H9 (cell line): ENCODE results near the gene ACADS. TPM values are rescaled to one million over a fixed set of nuclear protein-coding genes. Genes with fewer than 3 reads are reported as not detected.

Source experiments
- DNase-seq: peaks from one replicate; pipeline ENCODE4 v3.0.0-alpha.2; 2017
- H2AFZ ChIP-seq: one replicate; pipeline ENCODE4 v1.6.1; 2013; ENCODE audit warnings: mild to moderate bottlenecking, low read length, control low read depth, moderate library complexity
- H2AK5ac ChIP-seq: 2 replicates; pipeline ENCODE4 v1.6.1; 2013; ENCODE audit warnings: low read length, control low read depth, mixed read lengths; ENCODE audit not compliant: insufficient read length
- H2BK120ac ChIP-seq: one replicate; pipeline ENCODE4 v1.6.1; 2013; ENCODE audit warnings: low read depth, mild to moderate bottlenecking, low read length, control low read depth, inconsistent platforms; ENCODE audit not compliant: poor library complexity, severe bottlenecking
- H2BK12ac ChIP-seq: 2 replicates; pipeline ENCODE4 v1.6.1; 2013; ENCODE audit warnings: low read length, control low read depth, mixed read lengths, low read depth; ENCODE audit not compliant: insufficient read length
- H2BK15ac ChIP-seq: 2 replicates; pipeline ENCODE4 v1.6.1; 2013; ENCODE audit warnings: low read depth, low read length, control low read depth
- H2BK20ac ChIP-seq: one replicate; pipeline ENCODE4 v1.6.1; 2013; ENCODE audit warnings: low read depth, mild to moderate bottlenecking, low read length, control low read depth, inconsistent platforms; ENCODE audit not compliant: poor library complexity, severe bottlenecking
- H2BK5ac ChIP-seq: 2 replicates; pipeline ENCODE4 v1.6.1; 2013; ENCODE audit warnings: low read length, control low read depth, mixed read lengths; ENCODE audit not compliant: insufficient read length
- H3K14ac ChIP-seq: 2 replicates; pipeline ENCODE4 v1.6.1; 2013; ENCODE audit warnings: low read length, control low read depth; ENCODE audit not compliant: insufficient read depth
- H3K18ac ChIP-seq: 2 replicates; pipeline ENCODE4 v1.6.1; 2013; ENCODE audit warnings: low read depth, mild to moderate bottlenecking, mixed read lengths, low read length, control low read depth; ENCODE audit not compliant: insufficient read length
- H3K23ac ChIP-seq: 2 replicates; pipeline ENCODE4 v1.6.1; 2013; ENCODE audit warnings: low read length, control low read depth, mixed read lengths, low read depth; ENCODE audit not compliant: insufficient read length
- H3K23me2 ChIP-seq: 2 replicates; pipeline ENCODE4 v1.6.1; 2013; ENCODE audit warnings: low read depth, mild to moderate bottlenecking, mixed read lengths, low read length, control low read depth; ENCODE audit not compliant: insufficient read length, poor library complexity, severe bottlenecking
- H3K27ac ChIP-seq: 2 replicates; pipeline ENCODE4 v1.5.1; 2013; ENCODE audit warnings: low read length, control low read depth, mixed read lengths, low read depth; ENCODE audit not compliant: insufficient read length
- H3K27me3 ChIP-seq: 2 replicates; pipeline ENCODE4 v1.6.1; 2013; ENCODE audit warnings: low read length, control low read depth, inconsistent platforms; ENCODE audit not compliant: insufficient read depth
- H3K4ac ChIP-seq: 2 replicates; pipeline ENCODE4 v1.6.1; 2013; ENCODE audit warnings: low read depth, mild to moderate bottlenecking, control low read depth, inconsistent platforms, low read length, moderate library complexity
- H3K4me1 ChIP-seq: 2 replicates; pipeline ENCODE4 v1.6.1; 2013; ENCODE audit warnings: low read length, control low read depth, inconsistent platforms; ENCODE audit not compliant: insufficient read depth
- H3K4me2 ChIP-seq: 2 replicates; pipeline ENCODE4 v1.6.1; 2013; ENCODE audit warnings: low read length, control low read depth, mixed read lengths; ENCODE audit not compliant: insufficient read length, insufficient read depth
- H3K56ac ChIP-seq: 2 replicates; pipeline ENCODE4 v1.6.1; 2013; ENCODE audit warnings: low read depth, mild to moderate bottlenecking, mixed read lengths, low read length, control low read depth; ENCODE audit not compliant: insufficient read length
- H3K79me1 ChIP-seq: 2 replicates; pipeline ENCODE4 v1.6.1; 2013; ENCODE audit warnings: low read depth, mild to moderate bottlenecking, moderate library complexity, low read length, control low read depth, inconsistent platforms; ENCODE audit not compliant: insufficient read depth, poor library complexity, severe bottlenecking
- H3K79me2 ChIP-seq: 2 replicates; pipeline ENCODE4 v1.6.1; 2013; ENCODE audit warnings: low read length, control low read depth, inconsistent platforms; ENCODE audit not compliant: insufficient read depth
- H3K9ac ChIP-seq: 2 replicates; pipeline ENCODE4 v1.6.1; 2013; ENCODE audit warnings: low read length, control low read depth, mixed read lengths; ENCODE audit not compliant: insufficient read length; ENCODE audit errors: extremely low read depth
- H3K9me3 ChIP-seq: one replicate; pipeline ENCODE4 v1.6.1; 2013; ENCODE audit warnings: low read depth, low read length, inconsistent platforms; ENCODE audit not compliant: control insufficient read depth
- H3T11ph ChIP-seq: one replicate; pipeline ENCODE4 v1.6.1; 2013; ENCODE audit warnings: mild to moderate bottlenecking, low read length, control low read depth, inconsistent platforms
- H4K20me1 ChIP-seq: one replicate; pipeline ENCODE4 v1.6.1; 2013; ENCODE audit not compliant: control insufficient read depth, insufficient read length, insufficient read depth
- H4K5ac ChIP-seq: 2 replicates; pipeline ENCODE4 v1.6.1; 2013; ENCODE audit warnings: low read depth, mild to moderate bottlenecking, mixed read lengths, low read length, control low read depth; ENCODE audit not compliant: insufficient read length
- H4K8ac ChIP-seq: replicated peaks from 2 replicates; pipeline ENCODE4 v1.6.1; 2013; ENCODE audit warnings: low read length, control low read depth, mixed read lengths, low read depth; ENCODE audit not compliant: insufficient read length
- H4K91ac ChIP-seq: 2 replicates; pipeline ENCODE4 v1.6.1; 2013; ENCODE audit warnings: low read depth, mild to moderate bottlenecking, moderate library complexity, mixed read lengths, low read length, control low read depth; ENCODE audit not compliant: insufficient read length
- H3K27ac Mint-ChIP-seq, 3 experiments: 2 replicates in 2 of 3; 3 replicates in 1 of 3; pipeline ENCODE4 v1.8.0; 2020 to 2021; ENCODE audit warnings: mixed read lengths in 3 of 3, mild to moderate bottlenecking in 1 of 3, moderate library complexity in 1 of 3
- H3K27me3 Mint-ChIP-seq: 2 replicates; pipeline ENCODE4 v1.8.0; 2021; ENCODE audit warnings: low read depth, mild to moderate bottlenecking, moderate library complexity, mixed read lengths
- H3K36me3 Mint-ChIP-seq, 3 experiments: 2 replicates in 2 of 3; 3 replicates in 1 of 3; pipeline ENCODE4 v1.8.0; 2020 to 2021; ENCODE audit warnings: low read depth in 3 of 3, mixed read lengths in 3 of 3; ENCODE audit not compliant: insufficient read depth in 1 of 3
- H3K4me1 Mint-ChIP-seq, 2 experiments: 2 replicates each; pipeline ENCODE4 v1.8.0; 2020; ENCODE audit warnings: mixed read lengths in 2 of 2
- H3K4me3 Mint-ChIP-seq, 2 experiments: 2 replicates in 1 of 2; 3 replicates in 1 of 2; pipeline ENCODE4 v1.8.0; 2020 to 2021; ENCODE audit warnings: mild to moderate bottlenecking in 2 of 2, mixed read lengths in 2 of 2, moderate library complexity in 1 of 2
- H3K9me3 Mint-ChIP-seq, 2 experiments: 2 replicates in 1 of 2; 3 replicates in 1 of 2; pipeline ENCODE4 v1.8.0; 2020; ENCODE audit warnings: mild to moderate bottlenecking in 2 of 2, mixed read lengths in 2 of 2, moderate library complexity in 1 of 2
- WGBS: extraction: QIAGEN DNeasy Blood & Tissue Kit; methylation state at CpG from one replicate; pipeline ENCODE4 v1.1.7; 2013; ENCODE audit warnings: missing lambda C conversion rate, low lambda C conversion rate, mixed read lengths; ENCODE audit not compliant: insufficient read length; ENCODE audit errors: extremely low coverage; 5-methylcytosine and 5-hydroxymethylcytosine counted together
- total RNA-seq: library from RNA; stranded (reverse); gene quantifications from 2 replicates; pipeline ENCODE4 v1.2.1, GENCODE V29; 2021
- TF ChIP-seq, protein P1 (sequence below): fragments of 200-600 bp; sonication (generic); conservative IDR thresholded peaks from 3 replicates; pipeline ENCODE4 v1.8.0; 2021; ENCODE audit warnings: antibody characterized with exemption, mild to moderate bottlenecking

Gene ACADS
- total RNA-seq, 1 experiment from 2014 or later: 8.3 TPM

DNA sequence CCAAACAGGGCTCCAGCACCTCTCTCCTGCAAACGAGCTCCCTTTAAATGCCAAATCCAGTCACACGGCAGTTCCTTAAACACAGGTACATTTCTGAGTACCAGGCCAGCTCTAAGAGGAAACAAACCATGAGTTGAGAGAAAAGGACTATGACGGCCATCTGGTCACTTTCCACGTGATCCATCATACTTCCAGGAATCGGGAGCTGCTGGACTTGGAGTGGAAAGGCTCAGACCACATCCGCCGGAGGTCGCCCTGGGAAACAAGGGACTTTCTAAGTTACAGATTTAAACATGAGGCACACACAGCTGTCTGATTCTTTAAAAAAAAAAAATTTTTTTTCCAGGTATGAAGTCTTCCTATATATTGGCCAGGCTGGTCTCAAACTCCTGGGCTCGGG is 39.2 kb downstream of the ACADS start:
- Histone ChIP-seq H3K23ac (no peak overlapping the region), H3K27me3 (no peaks in the 10 kb centered on the region), H3K18ac (no peak overlapping the region), H3K23me2 (no peaks in the 10 kb centered on the region), H3K56ac (no peak overlapping the region), H2BK5ac (no peak overlapping the region), H3K4me2 (no peak overlapping the region), H2BK15ac (no peak overlapping the region), H4K8ac (no peak overlapping the region), H3K4me1 (no peaks in the 10 kb centered on the region), H3K9ac (no peak overlapping the region), H3T11ph (no peak overlapping the region), H3K79me1 (no peaks in the 10 kb centered on the region), H3K79me2 (no peaks in the 10 kb centered on the region), H2AFZ (no peak overlapping the region), H2BK12ac (no peak overlapping the region), H3K14ac (no peak overlapping the region), H2BK20ac (no peak overlapping the region), H4K20me1 (no peaks in the 10 kb centered on the region), H4K5ac (no peak overlapping the region), H3K27ac (no peak overlapping the region), H3K4ac (no peak overlapping the region), H3K9me3 (no peaks in the 10 kb centered on the region), H2AK5ac (no peak overlapping the region), H2BK120ac (no peak overlapping the region), H4K91ac (no peak overlapping the region)
- no peak for DNase-seq
- Mint-ChIP-seq H3K4me1 (peaks cover 7% of the 10 kb centered on the region in 2 experiments), H3K27ac (peak overlapping the region in 2 of 3 experiments; percentile 0 to 87; a peak in 2 of 7 replicates), H3K9me3 (no peaks in the 10 kb centered on the region), H3K27me3 (no peaks in the 10 kb centered on the region), H3K4me3 (no peak overlapping the region), H3K36me3 (peaks cover 14 to 86% (median 44%) of the 10 kb centered on the region in 3 experiments; a peak in 6 of 7 replicates)
- TF ChIP-seq, protein P1, sequence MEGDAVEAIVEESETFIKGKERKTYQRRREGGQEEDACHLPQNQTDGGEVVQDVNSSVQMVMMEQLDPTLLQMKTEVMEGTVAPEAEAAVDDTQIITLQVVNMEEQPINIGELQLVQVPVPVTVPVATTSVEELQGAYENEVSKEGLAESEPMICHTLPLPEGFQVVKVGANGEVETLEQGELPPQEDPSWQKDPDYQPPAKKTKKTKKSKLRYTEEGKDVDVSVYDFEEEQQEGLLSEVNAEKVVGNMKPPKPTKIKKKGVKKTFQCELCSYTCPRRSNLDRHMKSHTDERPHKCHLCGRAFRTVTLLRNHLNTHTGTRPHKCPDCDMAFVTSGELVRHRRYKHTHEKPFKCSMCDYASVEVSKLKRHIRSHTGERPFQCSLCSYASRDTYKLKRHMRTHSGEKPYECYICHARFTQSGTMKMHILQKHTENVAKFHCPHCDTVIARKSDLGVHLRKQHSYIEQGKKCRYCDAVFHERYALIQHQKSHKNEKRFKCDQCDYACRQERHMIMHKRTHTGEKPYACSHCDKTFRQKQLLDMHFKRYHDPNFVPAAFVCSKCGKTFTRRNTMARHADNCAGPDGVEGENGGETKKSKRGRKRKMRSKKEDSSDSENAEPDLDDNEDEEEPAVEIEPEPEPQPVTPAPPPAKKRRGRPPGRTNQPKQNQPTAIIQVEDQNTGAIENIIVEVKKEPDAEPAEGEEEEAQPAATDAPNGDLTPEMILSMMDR: no peak
- no CpG with 5 or more reads among the region's 9 CpGs for WGBS
